ENCODE measurements around the gene PNPLA1.
"Not testable (repeated sequence)": the region's sequence is repeated elsewhere in the genome, so short reads cannot be mapped to it uniquely, and the experiment has no call there.

PNPLA1 gene

GRCh38 chr6:36336208-36336710 is 66.4 kb downstream of the PNPLA1 start:
- DNase-seq (ENCODE audit: low read depth): no peak

DNA sequence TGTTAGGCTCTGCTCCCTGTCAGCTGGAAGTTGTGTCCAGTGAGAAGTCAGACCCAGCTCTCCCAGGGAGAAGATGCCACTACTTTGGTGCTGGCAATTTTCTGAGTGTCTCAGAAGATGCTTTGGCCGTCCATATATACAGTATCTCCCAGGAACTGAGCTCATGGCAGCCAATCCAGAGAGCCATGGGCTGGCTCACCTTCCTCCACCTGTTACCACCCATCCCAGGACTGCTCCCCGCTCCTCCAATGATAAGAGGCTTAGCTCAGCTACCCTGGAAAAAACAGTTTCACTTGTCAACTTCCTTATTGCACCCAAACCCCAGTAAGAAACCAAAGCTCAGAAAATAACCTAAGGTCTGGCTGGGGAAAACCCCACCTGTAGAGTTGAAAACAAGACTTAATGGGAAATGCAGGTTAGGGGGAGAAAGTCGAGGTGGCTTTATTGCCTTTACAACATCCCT is 67.0 kb downstream of the PNPLA1 start, which contains the start of gene BNIP5:
BNIP5 (minus strand) TSS at position 110 of the 463 bp plus-strand sequence. CDS start 6,198 bp downstream, outside the sequence.
- DNase-seq (ENCODE audit: low read depth): no peak

- no peak for DNase-seq (ENCODE audit: low read depth)
Measured at GRCh38 chr6:36337814-36338213, 68.0 kb downstream of the PNPLA1 start.

- not testable (repeated sequence) for DNase-seq (ENCODE audit: low read depth)
Measured at GRCh38 chr6:36338223-36338622, 68.4 kb downstream of the PNPLA1 start.

- DNase-seq (ENCODE audit: low read depth): no peak
Measured at GRCh38 chr6:36339146-36339545, 69.3 kb downstream of the PNPLA1 start.

DNA sequence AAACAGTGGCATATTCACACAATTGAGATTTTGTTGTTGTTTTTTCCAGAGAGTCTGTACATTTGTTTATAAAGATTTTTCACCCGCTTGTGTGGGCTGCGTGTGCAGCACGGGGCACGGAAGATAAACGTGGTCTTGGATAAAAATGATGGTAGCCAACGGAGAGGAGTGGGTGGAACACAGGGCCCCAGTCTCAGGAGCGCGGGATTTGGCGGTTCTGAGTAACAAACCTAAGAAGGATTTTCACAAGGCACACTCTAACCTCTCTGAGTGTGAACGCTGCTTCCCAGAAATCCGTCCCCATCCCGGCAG is 70.4 kb downstream of the PNPLA1 start:
- no peak for DNase-seq (ENCODE audit: low read depth)

DNA sequence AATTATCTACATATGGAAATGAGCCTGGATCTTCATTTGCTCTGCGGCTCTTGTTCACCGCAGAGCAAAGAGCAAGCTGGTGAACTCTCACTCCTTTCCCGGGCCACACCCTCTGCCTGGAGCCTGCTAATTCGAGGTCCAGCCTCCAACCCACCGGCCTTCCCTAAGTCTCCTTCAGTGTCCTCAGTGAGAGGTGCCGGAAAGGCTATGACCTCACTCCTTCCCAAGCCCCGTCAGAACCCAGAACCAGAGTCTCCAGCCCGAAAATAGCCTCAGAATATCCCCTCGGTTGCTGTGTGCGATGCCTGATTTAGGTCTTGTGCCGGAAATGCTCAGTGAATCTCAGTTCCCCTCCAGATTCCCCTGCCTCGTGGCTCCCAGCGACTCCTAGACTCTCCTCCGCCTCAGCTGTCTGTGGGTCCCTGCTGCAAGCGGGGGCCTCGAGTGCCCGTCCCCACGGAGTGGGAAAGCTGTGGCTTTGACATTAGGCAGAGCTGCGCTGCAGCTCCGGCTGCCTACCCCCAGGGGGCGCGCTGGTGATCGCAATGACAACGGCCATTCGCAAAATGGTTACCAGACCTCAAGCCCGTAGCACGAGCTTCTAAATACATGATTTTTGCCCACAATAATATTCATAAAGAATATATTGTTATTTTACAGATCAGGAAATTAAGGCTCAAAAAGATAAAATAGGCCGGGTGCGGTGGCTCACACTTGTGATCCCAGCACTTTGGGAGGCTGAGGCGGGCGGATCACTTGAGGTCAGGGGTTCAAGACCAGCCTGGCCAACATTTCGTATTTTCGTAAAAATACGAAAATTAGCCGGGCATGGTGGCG is 71.0 kb downstream of the PNPLA1 start:
- DNase-seq (ENCODE audit: low read depth): peak; percentile 63

DNA sequence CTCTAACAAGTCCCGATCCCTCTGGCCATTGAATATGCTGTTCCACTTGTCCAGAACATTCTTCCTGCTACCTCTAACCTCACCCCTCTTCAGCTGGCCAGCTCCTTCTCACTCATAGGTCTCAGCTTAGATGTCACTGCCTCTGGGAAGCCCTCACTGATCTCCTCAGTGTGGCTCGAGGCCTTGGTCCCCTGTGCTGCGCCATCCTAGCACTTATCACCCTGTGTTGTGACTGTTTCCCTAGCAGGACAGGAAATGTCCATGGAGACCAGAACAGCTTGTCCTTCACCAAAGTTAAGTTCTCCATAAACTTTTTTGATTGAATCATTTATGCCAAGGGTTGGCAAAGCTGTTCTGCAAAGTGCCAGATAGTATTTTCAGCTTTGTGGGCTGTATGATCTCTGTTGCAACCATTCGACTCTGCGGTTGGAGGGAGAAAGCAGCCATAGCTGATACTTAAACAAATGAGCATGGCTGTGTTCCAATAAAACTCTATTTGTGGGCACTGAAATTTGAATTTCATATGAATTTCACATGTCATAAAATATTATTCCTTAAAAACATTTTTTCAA is 73.3 kb downstream of the PNPLA1 start:
- DNase-seq (ENCODE audit: low read depth): no peak

GRCh38 chr6:36345681-36346466 is 76.0 kb downstream of the PNPLA1 start:
- no peak for DNase-seq (ENCODE audit: low read depth)

DNA sequence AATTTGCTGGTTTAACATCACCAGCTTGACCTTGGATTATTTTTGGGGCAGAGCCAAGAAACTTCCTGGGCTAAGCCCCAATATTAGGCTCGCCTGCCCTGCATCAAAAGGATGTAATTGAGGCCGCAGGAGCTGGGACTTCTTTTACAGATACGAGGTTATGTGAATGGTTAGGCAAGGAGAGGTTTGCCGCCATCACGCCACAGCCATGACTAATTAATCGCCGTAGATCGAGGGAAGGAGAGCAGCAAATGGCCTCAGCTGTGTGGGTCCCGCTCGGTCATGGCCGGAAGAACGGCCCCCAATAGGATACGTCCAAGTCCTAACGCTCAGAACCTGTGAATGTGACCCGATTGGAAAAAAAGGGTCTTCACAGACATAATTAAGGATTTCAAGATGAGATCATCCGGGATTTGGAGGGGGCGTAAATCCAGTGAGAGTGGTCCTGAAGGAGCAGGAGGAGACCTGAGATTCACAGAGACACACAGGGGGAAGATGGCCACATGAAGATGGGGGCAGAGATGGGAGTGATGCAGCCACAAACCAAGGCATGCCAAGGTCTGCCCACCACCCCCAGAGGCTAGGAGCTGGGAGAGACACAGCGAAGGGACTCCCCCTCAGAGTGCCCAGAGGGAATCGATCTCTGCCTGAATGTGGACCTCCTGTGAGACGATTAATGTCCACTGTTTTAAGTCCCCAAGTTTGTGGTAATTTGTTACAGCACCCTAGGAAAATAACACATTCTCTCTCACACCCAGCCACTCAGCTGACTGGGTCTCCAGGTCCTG is 76.8 kb downstream of the PNPLA1 start:
- DNase-seq (ENCODE audit: low read depth): no peak

DNA sequence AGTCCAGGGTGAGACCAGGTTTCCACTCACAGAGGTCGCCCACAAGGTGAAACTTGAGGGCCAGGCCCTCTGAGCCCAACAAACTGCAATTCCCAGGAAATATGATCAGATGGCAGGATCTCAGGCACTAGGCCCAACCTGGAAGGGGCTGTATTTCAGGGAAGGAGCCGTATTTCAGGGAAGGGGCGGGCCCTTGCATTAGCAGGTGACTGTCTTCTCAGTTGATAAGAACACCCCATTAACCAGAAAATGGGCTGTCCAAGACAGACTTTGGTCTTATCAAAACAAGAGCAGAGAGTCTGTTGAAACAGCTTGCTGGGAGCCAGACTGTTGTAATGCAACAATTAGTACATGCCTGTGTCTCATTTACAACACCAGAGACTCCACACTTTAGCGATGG is 77.8 kb downstream of the PNPLA1 start:
- DNase-seq (ENCODE audit: low read depth): no peak

- peak; percentile 7 for DNase-seq (ENCODE audit: low read depth)
Measured at GRCh38 chr6:36349240-36349639, 79.4 kb downstream of the PNPLA1 start.

- DNase-seq (ENCODE audit: low read depth): no peak
Measured at GRCh38 chr6:36350082-36350481, 80.2 kb downstream of the PNPLA1 start.

DNA sequence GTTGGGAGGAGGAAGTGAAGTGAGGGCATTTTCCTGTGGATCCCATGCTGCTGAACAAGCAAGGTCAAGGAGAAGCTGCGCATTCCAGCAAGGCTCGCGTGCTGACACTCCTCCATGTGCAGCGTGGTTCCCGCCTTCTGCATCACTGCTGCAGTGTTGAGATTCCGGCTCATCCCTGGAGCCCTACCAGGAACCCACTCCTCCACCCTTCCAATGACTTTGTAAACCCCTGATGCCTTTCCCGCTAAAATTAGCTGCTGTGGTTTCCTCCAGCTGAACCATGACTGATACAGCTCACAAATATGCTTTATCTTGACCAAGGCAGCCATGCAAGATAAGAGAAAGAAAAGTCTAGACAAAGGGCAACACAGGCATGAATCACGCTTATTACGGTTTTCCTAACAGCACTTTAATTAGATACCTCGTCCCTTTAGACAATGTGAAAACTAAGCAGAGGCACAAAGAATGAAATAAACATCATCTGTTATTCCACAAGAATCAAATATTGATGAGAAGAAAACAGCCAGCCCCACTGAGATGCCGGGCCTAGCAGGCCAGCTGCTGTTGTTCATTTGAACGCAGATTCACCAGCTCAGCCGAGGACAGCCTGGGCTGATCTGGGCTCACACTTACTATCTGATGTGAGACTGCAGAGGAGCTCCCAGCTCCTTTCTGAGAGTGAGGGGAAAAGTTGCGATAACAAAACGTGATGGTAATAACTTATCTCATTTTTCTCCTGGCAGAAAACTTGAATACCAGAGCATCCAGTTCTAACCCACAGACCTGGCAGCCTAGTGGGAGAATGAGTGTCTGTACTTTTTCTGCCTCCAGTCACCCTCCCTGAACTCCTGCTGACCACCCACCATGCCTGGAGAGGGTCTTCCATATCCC is 81.1 kb downstream of the PNPLA1 start:
- no peak for DNase-seq (ENCODE audit: low read depth)

DNA sequence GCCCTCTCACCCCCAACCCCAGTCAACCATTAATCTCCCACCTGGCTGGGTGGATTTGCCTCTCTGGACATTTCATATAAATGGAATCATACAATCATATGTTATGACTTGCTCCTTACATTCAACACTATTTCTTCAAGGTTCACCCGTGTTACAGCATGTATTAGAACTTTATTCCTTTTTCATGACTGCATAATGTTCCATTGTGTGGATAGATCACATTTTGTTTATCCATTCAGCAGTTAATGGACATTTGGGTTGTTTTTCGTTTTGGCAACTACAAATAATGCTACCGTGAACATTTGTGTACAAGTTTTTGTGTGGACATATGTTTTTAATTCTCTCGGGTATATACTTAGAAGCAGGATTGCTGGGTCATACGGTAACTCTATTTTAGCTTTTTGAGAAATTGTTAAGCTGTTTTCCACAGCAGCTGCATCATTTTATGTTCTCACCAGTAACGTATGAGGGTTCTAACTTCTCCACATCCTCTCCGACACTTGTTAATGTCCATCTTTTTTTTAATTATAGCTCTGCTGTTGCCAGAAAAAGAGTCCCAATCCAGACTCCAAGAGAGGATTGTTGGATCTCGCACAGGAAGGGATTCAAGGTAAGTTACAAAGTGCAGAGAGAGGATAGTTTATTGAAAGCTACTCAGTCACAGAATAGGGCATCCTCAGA is 82.8 kb downstream of the PNPLA1 start:
- no peak for DNase-seq (ENCODE audit: low read depth)

DNA sequence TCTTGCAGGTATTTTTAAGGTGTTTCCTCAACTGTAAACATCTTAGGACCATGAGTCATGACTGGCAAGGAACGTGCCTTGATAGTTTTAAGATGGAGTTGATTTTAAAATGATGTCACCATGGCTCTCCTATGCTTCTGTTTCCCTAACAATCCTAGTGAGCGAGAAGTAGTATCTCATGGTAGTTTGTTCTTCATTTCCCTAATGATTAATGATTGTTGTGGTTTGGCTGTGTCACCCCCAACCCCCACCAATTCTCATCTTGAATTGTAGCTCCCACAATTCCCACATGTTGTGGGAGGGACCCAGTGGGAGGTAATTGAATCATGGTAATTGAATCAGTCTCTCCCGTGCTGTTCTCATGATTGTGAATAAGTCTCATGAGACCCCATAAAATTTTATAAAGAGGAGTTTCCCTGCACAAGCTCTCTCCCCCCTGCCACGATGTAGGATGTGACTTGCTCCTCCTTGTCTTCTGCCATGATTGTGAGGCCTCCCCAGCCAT is 83.6 kb downstream of the PNPLA1 start:
- no peak for DNase-seq (ENCODE audit: low read depth)

- no peak for DNase-seq (ENCODE audit: low read depth)
Measured at GRCh38 chr6:36355819-36356218, 86.0 kb downstream of the PNPLA1 start.

- no peak for DNase-seq (ENCODE audit: low read depth)
Measured at GRCh38 chr6:36357872-36358225, 88.0 kb downstream of the PNPLA1 start.

All from activated T-cell treated with anti-CD3 and anti-CD28 coated beads for 1 hour (primary cell).